ENCODE measurements around the gene ZNF674.
"Not testable (repeated sequence)": the region's sequence is repeated elsewhere in the genome, so short reads cannot be mapped to it uniquely, and the experiment has no call there.

DNA sequence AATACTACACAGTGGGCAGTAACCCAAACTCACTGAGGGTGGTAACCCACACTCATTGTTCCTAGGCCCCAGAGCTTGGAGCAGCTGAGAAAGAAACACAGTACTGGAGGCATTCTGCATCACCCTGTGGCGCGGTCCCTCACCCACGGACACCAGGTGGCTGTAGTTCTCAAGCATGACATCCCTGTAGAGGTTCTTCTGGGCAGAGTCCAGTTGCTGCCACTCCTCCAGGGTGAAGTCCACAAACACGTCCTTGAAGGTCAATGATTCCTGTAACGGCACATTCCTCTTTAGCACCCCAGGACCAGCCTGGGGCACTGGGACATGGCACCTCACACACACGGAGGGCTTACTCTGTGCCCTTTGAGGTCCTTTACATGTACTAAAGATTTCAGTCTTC lies 16.6 kb downstream of the ZNF674 start:
- TF ChIP-seq, protein P1, sequence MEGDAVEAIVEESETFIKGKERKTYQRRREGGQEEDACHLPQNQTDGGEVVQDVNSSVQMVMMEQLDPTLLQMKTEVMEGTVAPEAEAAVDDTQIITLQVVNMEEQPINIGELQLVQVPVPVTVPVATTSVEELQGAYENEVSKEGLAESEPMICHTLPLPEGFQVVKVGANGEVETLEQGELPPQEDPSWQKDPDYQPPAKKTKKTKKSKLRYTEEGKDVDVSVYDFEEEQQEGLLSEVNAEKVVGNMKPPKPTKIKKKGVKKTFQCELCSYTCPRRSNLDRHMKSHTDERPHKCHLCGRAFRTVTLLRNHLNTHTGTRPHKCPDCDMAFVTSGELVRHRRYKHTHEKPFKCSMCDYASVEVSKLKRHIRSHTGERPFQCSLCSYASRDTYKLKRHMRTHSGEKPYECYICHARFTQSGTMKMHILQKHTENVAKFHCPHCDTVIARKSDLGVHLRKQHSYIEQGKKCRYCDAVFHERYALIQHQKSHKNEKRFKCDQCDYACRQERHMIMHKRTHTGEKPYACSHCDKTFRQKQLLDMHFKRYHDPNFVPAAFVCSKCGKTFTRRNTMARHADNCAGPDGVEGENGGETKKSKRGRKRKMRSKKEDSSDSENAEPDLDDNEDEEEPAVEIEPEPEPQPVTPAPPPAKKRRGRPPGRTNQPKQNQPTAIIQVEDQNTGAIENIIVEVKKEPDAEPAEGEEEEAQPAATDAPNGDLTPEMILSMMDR (conservative IDR thresholded peaks at IDR 0.05; ENCODE audit: low read length): not testable (repeated sequence)
- TF ChIP-seq EZH2phosphoT487 (IDR thresholded peaks at IDR 0.05; ENCODE audit: borderline replicate concordance, low read depth, low read length): not testable (repeated sequence)

Data from OCI-LY7 (cell line).